Ureter (tissue), 1 donor: ENCODE measurements around the gene UMPS. TPM values are rescaled to one million over a fixed set of nuclear protein-coding genes. Genes with fewer than 3 reads are reported as not detected.
A peak's percentile ranks its signal among the peaks of the same experiment; 100 is the strongest.
"Not testable (repeated sequence)": the region's sequence is repeated elsewhere in the genome, so short reads cannot be mapped to it uniquely, and the experiment has no call there.

Experiments
- DNase-seq: peaks from one replicate; pipeline ENCODE4 v3.0.0-alpha.2; 2020; ENCODE audit warnings: low spot score
- total RNA-seq: library from RNA; stranded (reverse); gene quantifications from one replicate; pipeline ENCODE4 v1.2.4, GENCODE V29; 2023
- donor health status: DM: yes; HTN: yes; CAD: no.

UMPS gene
- total RNA-seq, 1 donor from 2014 or later: 33.6 TPM

- peak; percentile 69 for DNase-seq
These were observed 50.1 kb downstream of the UMPS start for GRCh38 chr3:124780356-124780755.

GRCh38 chr3:124780761-124781475 lies 50.7 kb downstream of the UMPS start:
- DNase-seq: peak; percentile 50

GRCh38 chr3:124781476-124782376 lies 51.5 kb downstream of the UMPS start:
- no peak for DNase-seq

GRCh38 chr3:124782377-124782712 lies 52.1 kb downstream of the UMPS start:
- DNase-seq: not testable (repeated sequence)

- DNase-seq: no peak
These were observed 53.4 kb downstream of the UMPS start for GRCh38 chr3:124783696-124784095.

- DNase-seq: no peak
These were observed 54.6 kb downstream of the UMPS start for GRCh38 chr3:124784686-124785382.

GRCh38 chr3:124785973-124786372 lies 55.7 kb downstream of the UMPS start:
- DNase-seq: no peak

GRCh38 chr3:124786511-124787241 lies 56.4 kb downstream of the UMPS start:
- DNase-seq: no peak

- DNase-seq: no peak
These were observed 57.4 kb downstream of the UMPS start for GRCh38 chr3:124787476-124788195.

- DNase-seq: no peak
These were observed 58.0 kb downstream of the UMPS start for GRCh38 chr3:124788254-124788745.

GRCh38 chr3:124789103-124789502 lies 58.9 kb downstream of the UMPS start:
- not testable (repeated sequence) for DNase-seq

- DNase-seq: no peak
These were observed 60.9 kb downstream of the UMPS start for GRCh38 chr3:124791142-124791541.

- DNase-seq: no peak
These were observed 61.4 kb downstream of the UMPS start for GRCh38 chr3:124791639-124792151.

GRCh38 chr3:124792341-124793040 lies 62.2 kb downstream of the UMPS start:
- DNase-seq: no peak

- no peak for DNase-seq
These were observed 62.9 kb downstream of the UMPS start for GRCh38 chr3:124793054-124793739.

GRCh38 chr3:124796477-124796876 lies 66.2 kb downstream of the UMPS start:
- DNase-seq: no peak

GRCh38 chr3:124797426-124797945 lies 67.2 kb downstream of the UMPS start:
- DNase-seq: no peak
